Measurements from ENCODE around the gene OXT. TPM values are rescaled to one million over a fixed set of nuclear protein-coding genes. Genes with fewer than 3 reads are reported as not detected.

OXT gene
- total and polyA plus RNA-seq, 2 of the 13 experiments (the other 11 are each of a cell fraction or from before 2014, with no cell fraction given), result not detected

DNA sequence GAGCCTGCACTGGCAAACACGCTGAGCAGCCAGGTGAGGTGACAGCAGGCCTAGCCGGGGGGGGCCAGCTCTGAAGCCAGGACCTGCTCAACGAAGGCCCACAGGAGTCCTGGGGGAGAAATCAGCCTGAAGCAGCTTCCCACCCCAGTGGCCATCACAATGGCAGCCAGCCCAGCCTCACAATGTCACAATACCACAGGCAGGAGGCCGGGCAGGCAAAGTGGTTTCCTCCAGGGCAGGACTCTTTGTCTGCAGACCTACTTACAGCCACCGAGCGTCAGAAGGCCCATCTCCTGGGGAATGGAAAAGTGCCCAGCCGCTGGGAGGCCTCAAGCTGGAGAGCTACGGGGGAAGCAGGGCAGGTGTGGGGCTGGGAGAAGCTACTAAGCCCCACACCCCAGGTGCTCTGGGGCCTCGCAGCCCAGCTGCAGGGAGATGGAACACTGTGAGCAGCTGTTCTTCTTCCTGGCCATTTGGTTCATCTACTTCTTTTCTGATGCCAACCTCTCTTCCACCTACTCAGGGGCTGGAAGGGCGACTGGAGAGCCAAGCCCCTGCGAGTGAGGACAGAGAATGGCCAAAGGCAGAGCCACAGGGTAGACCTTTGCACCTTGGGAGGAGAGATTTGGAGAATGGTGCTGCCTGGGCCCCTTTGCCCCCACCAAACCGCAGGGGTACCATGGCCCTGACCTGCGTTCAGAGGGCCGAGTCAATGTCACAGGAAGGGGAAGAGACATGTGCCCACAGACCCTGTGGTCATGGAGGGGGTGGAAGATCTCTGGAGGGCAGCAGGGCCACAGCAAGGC lies 35.4 kb downstream of the OXT start (continued):
- TF ChIP-seq, protein P1, sequence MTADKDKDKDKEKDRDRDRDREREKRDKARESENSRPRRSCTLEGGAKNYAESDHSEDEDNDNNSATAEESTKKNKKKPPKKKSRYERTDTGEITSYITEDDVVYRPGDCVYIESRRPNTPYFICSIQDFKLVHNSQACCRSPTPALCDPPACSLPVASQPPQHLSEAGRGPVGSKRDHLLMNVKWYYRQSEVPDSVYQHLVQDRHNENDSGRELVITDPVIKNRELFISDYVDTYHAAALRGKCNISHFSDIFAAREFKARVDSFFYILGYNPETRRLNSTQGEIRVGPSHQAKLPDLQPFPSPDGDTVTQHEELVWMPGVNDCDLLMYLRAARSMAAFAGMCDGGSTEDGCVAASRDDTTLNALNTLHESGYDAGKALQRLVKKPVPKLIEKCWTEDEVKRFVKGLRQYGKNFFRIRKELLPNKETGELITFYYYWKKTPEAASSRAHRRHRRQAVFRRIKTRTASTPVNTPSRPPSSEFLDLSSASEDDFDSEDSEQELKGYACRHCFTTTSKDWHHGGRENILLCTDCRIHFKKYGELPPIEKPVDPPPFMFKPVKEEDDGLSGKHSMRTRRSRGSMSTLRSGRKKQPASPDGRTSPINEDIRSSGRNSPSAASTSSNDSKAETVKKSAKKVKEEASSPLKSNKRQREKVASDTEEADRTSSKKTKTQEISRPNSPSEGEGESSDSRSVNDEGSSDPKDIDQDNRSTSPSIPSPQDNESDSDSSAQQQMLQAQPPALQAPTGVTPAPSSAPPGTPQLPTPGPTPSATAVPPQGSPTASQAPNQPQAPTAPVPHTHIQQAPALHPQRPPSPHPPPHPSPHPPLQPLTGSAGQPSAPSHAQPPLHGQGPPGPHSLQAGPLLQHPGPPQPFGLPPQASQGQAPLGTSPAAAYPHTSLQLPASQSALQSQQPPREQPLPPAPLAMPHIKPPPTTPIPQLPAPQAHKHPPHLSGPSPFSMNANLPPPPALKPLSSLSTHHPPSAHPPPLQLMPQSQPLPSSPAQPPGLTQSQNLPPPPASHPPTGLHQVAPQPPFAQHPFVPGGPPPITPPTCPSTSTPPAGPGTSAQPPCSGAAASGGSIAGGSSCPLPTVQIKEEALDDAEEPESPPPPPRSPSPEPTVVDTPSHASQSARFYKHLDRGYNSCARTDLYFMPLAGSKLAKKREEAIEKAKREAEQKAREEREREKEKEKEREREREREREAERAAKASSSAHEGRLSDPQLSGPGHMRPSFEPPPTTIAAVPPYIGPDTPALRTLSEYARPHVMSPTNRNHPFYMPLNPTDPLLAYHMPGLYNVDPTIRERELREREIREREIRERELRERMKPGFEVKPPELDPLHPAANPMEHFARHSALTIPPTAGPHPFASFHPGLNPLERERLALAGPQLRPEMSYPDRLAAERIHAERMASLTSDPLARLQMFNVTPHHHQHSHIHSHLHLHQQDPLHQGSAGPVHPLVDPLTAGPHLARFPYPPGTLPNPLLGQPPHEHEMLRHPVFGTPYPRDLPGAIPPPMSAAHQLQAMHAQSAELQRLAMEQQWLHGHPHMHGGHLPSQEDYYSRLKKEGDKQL (CRISPR knock-in tag; IDR thresholded peaks at IDR 0.05; ENCODE audit: low read depth), result no peak
- 0 out of 2 replicates have a peak, but pooled peaks have one; percentile 49 for TF ChIP-seq MEF2D (CRISPR knock-in tag; IDR thresholded peaks at IDR 0.05)
- no peak for TF ChIP-seq SOX6 (IDR thresholded peaks at IDR 0.05)
- TF ChIP-seq SOX6 (CRISPR knock-in tag; IDR thresholded peaks at IDR 0.05), result peak; percentile 83
- TF ChIP-seq TARDBP (CRISPR knock-in tag; IDR thresholded peaks at IDR 0.05), result peak; percentile 95
- TF ChIP-seq, protein P2, sequence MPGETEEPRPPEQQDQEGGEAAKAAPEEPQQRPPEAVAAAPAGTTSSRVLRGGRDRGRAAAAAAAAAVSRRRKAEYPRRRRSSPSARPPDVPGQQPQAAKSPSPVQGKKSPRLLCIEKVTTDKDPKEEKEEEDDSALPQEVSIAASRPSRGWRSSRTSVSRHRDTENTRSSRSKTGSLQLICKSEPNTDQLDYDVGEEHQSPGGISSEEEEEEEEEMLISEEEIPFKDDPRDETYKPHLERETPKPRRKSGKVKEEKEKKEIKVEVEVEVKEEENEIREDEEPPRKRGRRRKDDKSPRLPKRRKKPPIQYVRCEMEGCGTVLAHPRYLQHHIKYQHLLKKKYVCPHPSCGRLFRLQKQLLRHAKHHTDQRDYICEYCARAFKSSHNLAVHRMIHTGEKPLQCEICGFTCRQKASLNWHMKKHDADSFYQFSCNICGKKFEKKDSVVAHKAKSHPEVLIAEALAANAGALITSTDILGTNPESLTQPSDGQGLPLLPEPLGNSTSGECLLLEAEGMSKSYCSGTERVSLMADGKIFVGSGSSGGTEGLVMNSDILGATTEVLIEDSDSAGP (CRISPR knock-in tag; IDR thresholded peaks at IDR 0.05; ENCODE audit: borderline replicate concordance), result peak; percentile 72
- TF ChIP-seq ZNF282 (IDR thresholded peaks at IDR 0.05; ENCODE audit: partially characterized antibody), result no peak
- TF ChIP-seq, protein P3, sequence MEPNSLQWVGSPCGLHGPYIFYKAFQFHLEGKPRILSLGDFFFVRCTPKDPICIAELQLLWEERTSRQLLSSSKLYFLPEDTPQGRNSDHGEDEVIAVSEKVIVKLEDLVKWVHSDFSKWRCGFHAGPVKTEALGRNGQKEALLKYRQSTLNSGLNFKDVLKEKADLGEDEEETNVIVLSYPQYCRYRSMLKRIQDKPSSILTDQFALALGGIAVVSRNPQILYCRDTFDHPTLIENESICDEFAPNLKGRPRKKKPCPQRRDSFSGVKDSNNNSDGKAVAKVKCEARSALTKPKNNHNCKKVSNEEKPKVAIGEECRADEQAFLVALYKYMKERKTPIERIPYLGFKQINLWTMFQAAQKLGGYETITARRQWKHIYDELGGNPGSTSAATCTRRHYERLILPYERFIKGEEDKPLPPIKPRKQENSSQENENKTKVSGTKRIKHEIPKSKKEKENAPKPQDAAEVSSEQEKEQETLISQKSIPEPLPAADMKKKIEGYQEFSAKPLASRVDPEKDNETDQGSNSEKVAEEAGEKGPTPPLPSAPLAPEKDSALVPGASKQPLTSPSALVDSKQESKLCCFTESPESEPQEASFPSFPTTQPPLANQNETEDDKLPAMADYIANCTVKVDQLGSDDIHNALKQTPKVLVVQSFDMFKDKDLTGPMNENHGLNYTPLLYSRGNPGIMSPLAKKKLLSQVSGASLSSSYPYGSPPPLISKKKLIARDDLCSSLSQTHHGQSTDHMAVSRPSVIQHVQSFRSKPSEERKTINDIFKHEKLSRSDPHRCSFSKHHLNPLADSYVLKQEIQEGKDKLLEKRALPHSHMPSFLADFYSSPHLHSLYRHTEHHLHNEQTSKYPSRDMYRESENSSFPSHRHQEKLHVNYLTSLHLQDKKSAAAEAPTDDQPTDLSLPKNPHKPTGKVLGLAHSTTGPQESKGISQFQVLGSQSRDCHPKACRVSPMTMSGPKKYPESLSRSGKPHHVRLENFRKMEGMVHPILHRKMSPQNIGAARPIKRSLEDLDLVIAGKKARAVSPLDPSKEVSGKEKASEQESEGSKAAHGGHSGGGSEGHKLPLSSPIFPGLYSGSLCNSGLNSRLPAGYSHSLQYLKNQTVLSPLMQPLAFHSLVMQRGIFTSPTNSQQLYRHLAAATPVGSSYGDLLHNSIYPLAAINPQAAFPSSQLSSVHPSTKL (CRISPR knock-in tag; IDR thresholded peaks at IDR 0.05), result peak; percentile 80
- peak; percentile 80 for TF ChIP-seq NR2C2 (CRISPR knock-in tag; IDR thresholded peaks at IDR 0.05; ENCODE audit: borderline replicate concordance)
- TF ChIP-seq ZNF34 (CRISPR knock-in tag; IDR thresholded peaks at IDR 0.05; ENCODE audit: borderline replicate concordance), result no peak
- TF ChIP-seq MYNN (CRISPR knock-in tag; IDR thresholded peaks at IDR 0.05; ENCODE audit: low read depth), result no peak
- peak; percentile 68; the same call in 1 of the 2 replicates for TF ChIP-seq MIXL1 (CRISPR knock-in tag; IDR thresholded peaks at IDR 0.05)
- TF ChIP-seq ZSCAN31 (CRISPR knock-in tag; IDR thresholded peaks at IDR 0.05; ENCODE audit: low read depth), result peak; percentile 74; the same call in 1 of the 2 replicates
- TF ChIP-seq, protein P4, sequence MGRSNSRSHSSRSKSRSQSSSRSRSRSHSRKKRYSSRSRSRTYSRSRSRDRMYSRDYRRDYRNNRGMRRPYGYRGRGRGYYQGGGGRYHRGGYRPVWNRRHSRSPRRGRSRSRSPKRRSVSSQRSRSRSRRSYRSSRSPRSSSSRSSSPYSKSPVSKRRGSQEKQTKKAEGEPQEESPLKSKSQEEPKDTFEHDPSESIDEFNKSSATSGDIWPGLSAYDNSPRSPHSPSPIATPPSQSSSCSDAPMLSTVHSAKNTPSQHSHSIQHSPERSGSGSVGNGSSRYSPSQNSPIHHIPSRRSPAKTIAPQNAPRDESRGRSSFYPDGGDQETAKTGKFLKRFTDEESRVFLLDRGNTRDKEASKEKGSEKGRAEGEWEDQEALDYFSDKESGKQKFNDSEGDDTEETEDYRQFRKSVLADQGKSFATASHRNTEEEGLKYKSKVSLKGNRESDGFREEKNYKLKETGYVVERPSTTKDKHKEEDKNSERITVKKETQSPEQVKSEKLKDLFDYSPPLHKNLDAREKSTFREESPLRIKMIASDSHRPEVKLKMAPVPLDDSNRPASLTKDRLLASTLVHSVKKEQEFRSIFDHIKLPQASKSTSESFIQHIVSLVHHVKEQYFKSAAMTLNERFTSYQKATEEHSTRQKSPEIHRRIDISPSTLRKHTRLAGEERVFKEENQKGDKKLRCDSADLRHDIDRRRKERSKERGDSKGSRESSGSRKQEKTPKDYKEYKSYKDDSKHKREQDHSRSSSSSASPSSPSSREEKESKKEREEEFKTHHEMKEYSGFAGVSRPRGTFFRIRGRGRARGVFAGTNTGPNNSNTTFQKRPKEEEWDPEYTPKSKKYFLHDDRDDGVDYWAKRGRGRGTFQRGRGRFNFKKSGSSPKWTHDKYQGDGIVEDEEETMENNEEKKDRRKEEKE (IDR thresholded peaks at IDR 0.05), result no peak
- peak; percentile 62; the same call in 1 of the 2 replicates for TF ChIP-seq ZFY (CRISPR knock-in tag; IDR thresholded peaks at IDR 0.05)
